ENCODE results near the gene HEATR5B. TPM values are rescaled to one million over a fixed set of nuclear protein-coding genes. Genes with fewer than 3 reads are reported as not detected.
A peak's percentile ranks its signal among the peaks of the same experiment; 100 is the strongest.
"Not testable (repeated sequence)": the region's sequence is repeated elsewhere in the genome, so short reads cannot be mapped to it uniquely, and the experiment has no call there.

HEATR5B gene
- total RNA-seq, 2 donors from 2014 or later = 20.6 to 21.2 TPM

GRCh38 chr2:36960005-36960675 is 124.0 kb downstream of the HEATR5B start:
- DNase-seq = no peak
- intact Hi-C loops (cut with DNase I, micrococcal nuclease) = no loop called here
- peak; percentile 48 for ATAC-seq

GRCh38 chr2:36954977-36955607 is 129.1 kb downstream of the HEATR5B start:
- ATAC-seq (no peak), DNase-seq (no peak)
- intact Hi-C loops (cut with DNase I, micrococcal nuclease) = no loop called here

GRCh38 chr2:36952748-36953197 is 131.4 kb downstream of the HEATR5B start:
- intact Hi-C loops (cut with DNase I, micrococcal nuclease) = no loop called here
- DNase-seq = no peak
- ATAC-seq = no peak

GRCh38 chr2:36951574-36951973 is 132.6 kb downstream of the HEATR5B start:
- no peak for DNase-seq
- intact Hi-C loops (cut with DNase I, micrococcal nuclease) = no loop called here
- peak; percentile 62 for ATAC-seq

- no peak for ATAC-seq
- intact Hi-C loops (cut with DNase I, micrococcal nuclease) = no loop called here
These were observed 133.1 kb downstream of the HEATR5B start for GRCh38 chr2:36951027-36951518.

GRCh38 chr2:36949845-36950244 is 134.3 kb downstream of the HEATR5B start:
- DNase-seq (no peak), ATAC-seq (no peak)
- intact Hi-C loops (cut with DNase I, micrococcal nuclease) = no loop called here

More at GRCh38 chr2:36951027-36951518, 133.1 kb downstream of the HEATR5B start:
- DNase-seq = no peak

GRCh38 chr2:36945240-36945639 is 138.9 kb downstream of the HEATR5B start:
- intact Hi-C loops (cut with DNase I, micrococcal nuclease); ATAC-seq; DNase-seq: not testable (repeated sequence)

GRCh38 chr2:36941867-36942266 is 142.3 kb downstream of the HEATR5B start:
- intact Hi-C loops (cut with DNase I, micrococcal nuclease) = no loop called here
- ATAC-seq = no peak

GRCh38 chr2:36936526-36936925 is 147.6 kb downstream of the HEATR5B start:
- intact Hi-C loops (cut with DNase I, micrococcal nuclease); DNase-seq; ATAC-seq: not testable (repeated sequence)

More at GRCh38 chr2:36941867-36942266, 142.3 kb downstream of the HEATR5B start:
- no peak for DNase-seq

- intact Hi-C loops (cut with DNase I, micrococcal nuclease); DNase-seq; ATAC-seq: not testable (repeated sequence)
These were observed 152.5 kb downstream of the HEATR5B start for GRCh38 chr2:36931688-36932087.

Other genes with a start within 250 kb of the HEATR5B start
- 10 to 100 TPM; 36.8 to 45.8 TPM for gene STRN, start 117.8 kb downstream of the HEATR5B start, total RNA-seq
- gene GPATCH11, start 146 bp upstream of the HEATR5B start, total RNA-seq = 1 to 10 TPM; 4.1 to 5.6 TPM
- 10 to 100 TPM; 27.3 to 35.9 TPM for gene EIF2AK2, start 72.6 kb upstream of the HEATR5B start, total RNA-seq
- not detected for gene SULT6B1, start 104.3 kb upstream of the HEATR5B start, total RNA-seq
- 10 to 100 TPM; 33.9 to 38.6 TPM for gene CEBPZOS, start 112.1 kb upstream of the HEATR5B start, total RNA-seq
- 10 to 100 TPM; 36.9 to 40.0 TPM for gene CEBPZ, start 147.2 kb upstream of the HEATR5B start, total RNA-seq
- gene NDUFAF7, start 147.3 kb upstream of the HEATR5B start, total RNA-seq = 10 to 100 TPM; 11.4 to 12.3 TPM
- 10 to 100 TPM; 16.8 to 23.5 TPM for gene PRKD3, start 240.5 kb upstream of the HEATR5B start, total RNA-seq